ENCODE results near the gene METTL2A.
"Not testable (repeated sequence)": the region's sequence is repeated elsewhere in the genome, so short reads cannot be mapped to it uniquely, and the experiment has no call there.

Gene METTL2A

DNA sequence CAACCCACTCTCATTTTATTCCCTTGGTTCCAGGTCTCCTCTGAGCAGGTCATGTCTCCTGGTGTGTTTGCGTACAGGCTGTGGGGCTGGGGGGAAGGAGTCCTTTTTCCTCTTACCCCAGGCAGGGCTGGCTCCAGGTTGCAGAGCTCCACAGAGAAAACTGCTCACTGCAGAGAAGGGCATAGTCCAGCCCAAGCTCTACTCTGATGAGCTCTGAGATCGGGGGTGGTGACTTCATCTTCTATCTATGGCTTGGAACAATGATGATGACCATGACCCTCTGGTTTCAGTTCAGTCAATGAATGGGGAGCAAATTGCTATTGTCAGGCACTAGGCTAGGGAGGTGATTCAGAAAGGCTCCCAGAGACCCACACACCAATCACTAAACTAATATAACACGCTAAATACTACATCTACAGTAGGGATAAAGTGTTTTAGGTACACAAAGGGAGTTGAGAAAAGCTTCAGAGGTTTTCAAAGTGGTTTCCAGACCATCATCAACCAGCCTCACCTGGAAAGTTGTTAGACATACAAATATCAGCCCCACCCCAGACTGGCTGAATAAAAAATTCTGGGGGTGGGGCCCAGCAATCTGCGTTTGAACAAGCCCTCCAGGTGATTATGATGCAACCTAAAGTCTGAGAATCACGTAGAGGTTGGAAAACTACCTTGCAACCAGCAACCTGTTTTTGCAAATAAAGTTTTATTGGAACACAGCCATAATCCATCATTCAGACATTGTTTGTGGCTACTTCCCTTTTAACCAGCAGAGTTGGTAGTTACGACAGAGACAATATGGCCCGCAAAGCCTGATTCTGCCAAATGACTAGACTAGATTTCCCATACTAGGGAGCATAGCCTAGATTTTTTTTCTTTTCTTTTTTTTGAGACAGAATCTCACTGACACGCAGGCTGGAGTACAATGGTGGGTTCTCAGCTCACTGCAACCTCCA is 49.6 kb downstream of the METTL2A start:
- DNase-seq, result peak; percentile 21 to 30 (median 27)

DNA sequence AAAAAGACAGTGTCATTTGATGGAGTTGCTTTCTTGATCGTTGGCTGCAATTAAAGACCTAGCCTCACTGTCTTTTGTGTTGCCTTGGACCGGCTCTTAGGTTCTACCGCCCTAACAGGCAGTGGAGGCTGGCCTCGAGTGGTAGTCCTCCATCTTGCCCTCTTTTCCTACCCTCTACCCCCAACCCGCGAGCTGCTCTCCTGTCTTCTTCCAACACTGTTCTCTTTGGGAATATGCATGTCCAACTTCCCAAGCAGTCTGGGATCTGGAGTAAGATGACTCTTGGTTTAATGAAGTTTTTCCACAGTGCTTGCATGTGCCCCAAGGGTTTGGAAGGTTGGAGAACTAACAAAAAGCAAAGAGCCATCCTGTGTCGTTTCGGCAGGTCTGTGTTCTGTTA is 53.4 kb downstream of the METTL2A start:
- not testable (repeated sequence) for DNase-seq

DNA sequence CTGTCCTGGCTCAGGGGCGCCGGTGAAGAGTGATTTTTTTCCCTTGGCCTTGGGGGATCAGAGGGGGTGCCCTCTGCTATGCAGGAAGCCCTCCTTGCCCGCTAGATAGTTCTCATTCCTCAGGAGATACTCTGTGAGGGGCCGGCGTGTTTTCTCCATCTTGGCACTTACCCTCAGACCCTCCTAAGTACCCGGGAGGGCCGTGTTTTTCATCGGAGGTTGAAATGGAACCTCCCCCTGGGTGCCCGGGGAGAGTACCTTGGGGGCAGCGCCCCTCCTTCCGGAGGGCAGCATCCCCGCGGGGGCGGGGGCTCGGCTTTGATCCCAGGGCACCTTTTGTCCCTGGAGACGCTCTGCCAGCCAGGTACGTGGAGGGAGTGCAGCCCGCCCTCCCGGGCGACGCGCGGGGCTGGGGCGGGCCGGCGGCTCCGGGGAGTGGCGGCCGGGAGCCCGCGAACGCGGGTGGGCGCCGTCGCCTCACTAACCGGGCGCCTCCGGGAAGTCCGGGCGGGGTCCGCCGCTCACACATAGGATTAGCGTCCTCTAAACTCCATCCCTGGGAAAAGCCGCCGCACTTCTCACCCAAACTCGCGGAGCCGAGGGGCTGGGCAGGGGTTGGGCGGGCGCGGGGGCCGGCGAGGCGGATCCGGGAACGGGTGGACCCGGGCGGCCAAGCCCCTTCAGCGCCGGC is 54.2 kb downstream of the METTL2A start:
- peak in 1 of 3 donors; percentile 9 for DNase-seq

DNA sequence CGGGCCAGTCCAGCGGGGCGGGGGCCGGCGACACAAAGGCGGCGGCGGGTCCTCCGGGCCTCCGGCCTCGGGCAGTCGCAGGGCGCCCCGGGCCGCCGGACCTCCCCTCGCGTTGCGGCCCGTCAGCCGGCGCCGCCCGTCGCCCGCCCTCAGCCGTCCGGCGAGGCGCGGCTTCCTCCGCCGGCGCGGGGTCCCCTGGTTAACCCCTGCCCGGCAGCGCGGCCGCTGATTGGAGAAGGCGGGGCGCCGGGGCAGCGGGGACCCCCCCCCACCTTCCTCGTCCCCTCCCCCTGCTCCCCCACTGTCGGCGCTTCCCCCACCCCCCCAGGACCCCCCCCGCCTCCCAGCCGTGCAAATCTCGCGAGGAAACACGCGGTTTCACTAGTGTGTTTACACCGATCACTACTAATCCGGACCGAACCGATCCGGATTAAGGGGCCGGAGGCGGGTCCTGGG is 54.8 kb downstream of the METTL2A start, which contains the start of gene TLK2:
TLK2 (plus strand) TSS at position 402 of the 456 bp plus-strand sequence. CDS start 2,301 bp downstream, outside the sequence.
- peak; percentile 85 to 96 (median 89) for DNase-seq

DNA sequence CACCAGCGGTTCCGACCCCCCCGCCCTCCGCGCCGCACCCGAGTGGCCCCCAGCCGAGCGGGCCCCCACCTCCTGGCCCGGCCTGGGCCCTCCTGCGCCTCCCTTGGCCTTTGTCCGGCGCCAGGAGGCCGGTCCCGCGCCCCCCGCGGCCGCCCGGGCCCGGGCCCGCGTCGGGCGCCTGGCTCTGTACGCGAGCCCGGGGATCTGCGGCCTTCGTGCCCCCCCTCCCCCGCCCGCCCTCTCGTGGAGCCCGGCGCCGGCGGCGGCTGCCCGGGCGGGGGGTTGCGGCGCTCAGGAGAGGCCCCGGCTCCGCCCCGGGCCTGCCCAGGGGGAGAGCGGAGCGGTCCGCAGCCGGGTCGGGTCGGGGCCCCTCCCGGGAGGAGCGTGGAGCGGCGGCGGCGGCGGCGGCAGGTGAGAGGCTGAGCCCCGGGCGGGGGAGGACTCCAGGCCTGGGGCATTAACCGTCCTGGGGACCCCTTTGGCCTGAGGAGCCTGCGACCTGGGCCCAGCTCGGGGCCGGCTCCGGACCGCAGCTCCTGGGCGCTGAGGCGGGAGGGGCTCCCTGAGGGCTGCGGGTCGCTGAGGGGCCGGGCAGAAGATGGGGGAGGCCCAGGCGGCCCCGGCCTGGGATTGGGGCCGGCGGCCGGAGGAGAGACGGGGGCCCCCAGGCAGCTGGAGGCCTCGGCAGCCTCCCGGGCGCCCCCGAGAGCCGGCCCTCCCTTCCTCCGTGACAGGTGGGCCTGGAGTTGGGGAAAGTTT is 55.4 kb downstream of the METTL2A start:
- peak; percentile 36 to 71 (median 39) for DNase-seq

DNA sequence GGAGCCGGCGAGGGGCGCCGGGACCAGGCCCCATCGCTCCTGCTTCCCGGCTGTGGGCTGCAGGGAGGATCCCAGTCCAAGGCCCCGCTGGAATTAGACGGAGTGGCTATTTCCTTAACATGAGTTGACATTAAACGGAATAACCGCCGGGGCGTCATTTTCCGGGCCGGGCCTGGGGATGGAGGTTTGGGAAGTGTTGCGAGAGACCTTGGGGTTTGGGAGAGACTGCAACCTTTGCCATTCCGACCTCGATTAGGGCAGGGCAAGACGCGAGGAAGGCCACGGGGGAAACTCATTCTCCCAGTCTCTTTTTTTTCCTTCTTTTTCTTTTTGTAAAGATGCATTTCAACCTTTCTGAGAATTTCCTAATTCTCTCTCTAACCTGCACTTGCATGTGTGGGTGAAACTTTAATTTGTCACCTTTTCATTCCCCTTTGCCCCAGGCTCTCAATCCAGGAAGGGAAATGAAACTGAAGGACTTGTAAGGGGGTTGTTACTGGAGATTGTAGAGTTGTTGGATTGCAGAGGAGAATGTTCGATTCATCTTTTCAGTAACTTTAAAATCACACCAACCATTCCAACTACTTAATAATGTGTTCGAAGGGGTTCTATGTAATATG is 56.1 kb downstream of the METTL2A start:
- peak; percentile 35 to 51 (median 51) for DNase-seq

DNA sequence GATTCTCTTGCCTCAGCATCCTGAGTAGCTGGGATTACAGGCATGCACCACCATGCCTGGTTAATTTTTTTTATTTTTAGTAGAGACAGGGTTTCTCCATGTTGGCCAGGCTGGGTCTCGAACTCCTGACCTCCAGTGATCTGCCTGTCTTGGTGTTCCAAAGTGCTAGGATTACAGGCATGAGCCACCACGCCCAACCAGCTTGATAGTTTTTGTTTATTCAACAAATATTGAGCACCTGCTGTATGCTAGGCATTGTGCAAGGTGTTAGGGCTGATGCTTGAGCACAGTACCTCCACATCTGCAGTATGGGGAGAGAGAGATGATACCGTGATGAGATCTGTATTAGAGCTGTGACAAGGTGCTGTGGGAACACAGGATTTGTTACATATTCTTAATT is 58.9 kb downstream of the METTL2A start:
- DNase-seq, result not testable (repeated sequence)

DNA sequence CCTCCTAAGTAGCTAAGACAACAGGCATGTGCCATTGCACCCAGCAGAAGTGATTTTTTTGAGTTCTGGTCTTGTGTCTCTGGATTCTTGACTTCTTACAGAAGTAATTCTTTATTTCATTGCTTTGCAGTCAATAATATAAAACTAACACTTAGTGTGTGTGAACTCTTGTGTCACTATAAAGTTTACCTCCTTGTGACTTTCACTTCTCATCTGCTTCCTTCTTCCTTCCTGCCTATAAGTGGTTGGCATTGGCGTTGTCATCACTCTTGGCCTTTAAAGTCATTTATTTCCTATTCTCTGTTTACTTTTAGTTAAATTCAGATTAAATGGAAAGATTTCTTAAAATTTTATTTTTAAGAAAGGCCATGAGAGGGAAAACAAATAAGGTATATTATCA is 67.3 kb downstream of the METTL2A start:
- not testable (repeated sequence) for DNase-seq

DNA sequence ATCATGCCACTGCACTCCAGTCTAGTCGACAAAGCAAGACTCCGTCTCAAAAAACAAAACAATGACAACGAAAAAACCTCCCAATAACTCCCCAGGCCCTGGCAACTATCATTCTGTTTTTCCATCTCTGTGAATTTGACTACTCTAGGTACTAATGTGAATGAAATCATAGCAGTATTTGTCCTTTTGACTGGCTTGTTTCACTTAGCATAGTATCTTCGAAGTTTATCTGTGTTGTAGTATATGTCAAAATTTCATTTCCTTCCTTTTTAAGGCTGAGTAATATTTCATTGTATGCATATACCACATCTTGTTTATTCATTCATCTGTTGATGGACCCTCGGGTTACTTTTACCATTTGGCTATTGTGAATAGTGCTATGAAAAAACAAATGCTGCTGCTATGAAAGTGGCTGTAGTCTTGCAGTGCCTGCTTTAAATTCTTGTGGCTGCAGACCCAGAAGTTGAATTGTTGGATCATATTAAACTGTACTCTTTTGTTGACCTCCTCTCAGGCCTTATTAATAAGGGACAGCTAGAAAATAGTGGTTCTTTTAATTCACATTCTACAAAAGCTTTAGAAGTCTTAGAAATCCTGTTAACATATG is 69.5 kb downstream of the METTL2A start:
- not testable (repeated sequence) for DNase-seq

DNA sequence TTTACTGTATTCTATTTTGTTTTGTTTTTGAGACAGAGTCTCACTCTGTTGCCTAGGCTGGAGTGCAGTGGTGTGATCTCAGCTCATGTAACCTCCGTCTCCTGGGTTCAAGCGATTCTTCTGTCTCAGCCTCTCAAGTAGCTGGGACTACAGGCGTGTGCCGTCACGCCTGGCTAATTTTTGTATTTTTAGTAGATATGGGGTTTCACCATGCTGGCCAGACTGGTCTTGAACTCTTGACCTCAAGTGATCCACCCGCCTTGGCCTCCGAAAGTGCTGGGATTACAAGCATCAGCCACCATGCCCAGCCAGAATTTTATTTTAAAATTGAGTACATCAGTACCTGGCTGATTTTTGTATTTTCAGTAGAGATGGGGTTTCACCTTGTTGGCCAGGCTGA is 70.4 kb downstream of the METTL2A start:
- DNase-seq, result not testable (repeated sequence)

DNA sequence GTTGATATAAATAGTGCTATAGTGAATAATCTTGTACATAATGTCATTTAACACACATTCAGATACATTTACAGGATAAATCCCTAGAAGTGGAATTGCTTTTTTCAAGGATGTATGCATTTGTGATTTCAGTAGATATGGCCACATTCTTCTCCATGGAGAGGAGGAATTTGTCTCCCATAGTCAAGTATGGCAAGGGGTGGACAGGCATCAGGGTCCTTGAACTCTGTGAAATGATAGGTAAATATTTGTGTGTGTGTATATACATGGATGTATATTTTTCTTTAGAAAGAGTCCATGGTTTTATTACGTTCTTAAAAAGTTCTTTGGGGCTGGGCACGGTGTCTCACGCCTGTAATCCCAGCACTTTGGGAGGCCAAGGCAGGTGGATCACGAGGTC is 72.6 kb downstream of the METTL2A start:
- not testable (repeated sequence) for DNase-seq

DNA sequence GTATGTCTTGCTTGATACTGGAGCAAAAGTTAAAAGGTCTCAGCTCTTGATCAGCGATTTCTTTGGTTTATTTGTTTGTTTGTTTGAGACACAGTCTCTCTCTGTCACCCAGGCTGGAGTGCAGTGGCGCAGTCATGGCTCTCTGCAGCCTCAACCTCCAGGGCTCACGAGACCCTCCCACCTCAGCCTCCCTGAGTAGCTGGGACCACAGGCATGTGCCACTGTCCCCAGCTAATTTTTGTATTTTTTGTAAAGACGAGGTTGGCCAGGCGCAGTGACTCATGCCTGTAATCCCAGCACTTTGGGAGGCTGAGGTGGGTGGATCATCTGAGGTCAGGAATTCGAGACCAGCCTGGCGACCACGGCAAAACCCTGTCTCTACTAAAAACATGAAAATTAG is 75.1 kb downstream of the METTL2A start:
- not testable (repeated sequence) for DNase-seq
